ENCODE measurements around the gene ARHGAP9. TPM values are rescaled to one million over a fixed set of nuclear protein-coding genes. Genes with fewer than 3 reads are reported as not detected.

Gene ARHGAP9
- total RNA-seq, 1 donor = under 0.01 TPM

DNA sequence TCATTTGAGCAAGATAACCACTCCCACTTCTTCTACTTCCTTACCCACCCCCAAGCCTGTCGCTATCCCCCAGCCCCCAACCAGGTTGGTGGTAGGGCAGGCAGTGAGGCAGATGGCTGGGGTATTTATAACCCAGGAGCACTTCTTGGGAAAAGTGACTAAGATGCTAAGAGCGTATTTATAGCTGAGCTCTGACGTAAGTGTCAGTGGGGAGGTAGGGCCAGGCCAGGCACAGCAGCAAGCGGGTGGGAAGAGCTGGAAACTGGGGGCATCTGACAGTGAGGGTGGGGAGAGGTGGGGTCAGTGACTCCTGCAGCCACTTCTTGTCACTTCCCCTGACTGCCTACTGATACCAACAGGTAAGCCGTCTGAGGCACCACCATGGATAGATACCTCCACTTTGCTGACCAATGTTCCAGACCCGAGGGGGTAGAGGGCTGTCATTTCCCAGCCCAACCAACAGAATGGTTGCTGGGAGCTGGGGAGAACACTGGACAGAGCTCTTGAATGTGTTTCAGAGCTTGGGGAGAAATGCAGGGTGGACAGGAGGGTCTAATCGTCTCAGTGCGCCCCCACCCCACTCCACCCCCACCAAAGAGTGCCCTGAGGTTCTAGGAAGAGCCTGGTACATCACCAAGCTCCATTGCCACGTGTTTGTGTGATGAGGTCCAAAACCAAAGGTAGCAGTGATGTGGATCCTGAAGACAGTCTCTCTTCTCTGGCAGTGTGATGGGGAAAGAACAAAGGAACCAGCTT is 27.3 kb downstream of the ARHGAP9 start:
- peak; percentile 94 for DNase-seq (ENCODE audit: low read depth)
- no peak overlapping the region for H3K4me3 ChIP-seq (ENCODE audit: low read depth, low read length)
- TF ChIP-seq, protein P1, sequence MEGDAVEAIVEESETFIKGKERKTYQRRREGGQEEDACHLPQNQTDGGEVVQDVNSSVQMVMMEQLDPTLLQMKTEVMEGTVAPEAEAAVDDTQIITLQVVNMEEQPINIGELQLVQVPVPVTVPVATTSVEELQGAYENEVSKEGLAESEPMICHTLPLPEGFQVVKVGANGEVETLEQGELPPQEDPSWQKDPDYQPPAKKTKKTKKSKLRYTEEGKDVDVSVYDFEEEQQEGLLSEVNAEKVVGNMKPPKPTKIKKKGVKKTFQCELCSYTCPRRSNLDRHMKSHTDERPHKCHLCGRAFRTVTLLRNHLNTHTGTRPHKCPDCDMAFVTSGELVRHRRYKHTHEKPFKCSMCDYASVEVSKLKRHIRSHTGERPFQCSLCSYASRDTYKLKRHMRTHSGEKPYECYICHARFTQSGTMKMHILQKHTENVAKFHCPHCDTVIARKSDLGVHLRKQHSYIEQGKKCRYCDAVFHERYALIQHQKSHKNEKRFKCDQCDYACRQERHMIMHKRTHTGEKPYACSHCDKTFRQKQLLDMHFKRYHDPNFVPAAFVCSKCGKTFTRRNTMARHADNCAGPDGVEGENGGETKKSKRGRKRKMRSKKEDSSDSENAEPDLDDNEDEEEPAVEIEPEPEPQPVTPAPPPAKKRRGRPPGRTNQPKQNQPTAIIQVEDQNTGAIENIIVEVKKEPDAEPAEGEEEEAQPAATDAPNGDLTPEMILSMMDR (IDR thresholded peaks at IDR 0.05; ENCODE audit: insufficient read depth, low read depth, low read length) = no peak

DNA sequence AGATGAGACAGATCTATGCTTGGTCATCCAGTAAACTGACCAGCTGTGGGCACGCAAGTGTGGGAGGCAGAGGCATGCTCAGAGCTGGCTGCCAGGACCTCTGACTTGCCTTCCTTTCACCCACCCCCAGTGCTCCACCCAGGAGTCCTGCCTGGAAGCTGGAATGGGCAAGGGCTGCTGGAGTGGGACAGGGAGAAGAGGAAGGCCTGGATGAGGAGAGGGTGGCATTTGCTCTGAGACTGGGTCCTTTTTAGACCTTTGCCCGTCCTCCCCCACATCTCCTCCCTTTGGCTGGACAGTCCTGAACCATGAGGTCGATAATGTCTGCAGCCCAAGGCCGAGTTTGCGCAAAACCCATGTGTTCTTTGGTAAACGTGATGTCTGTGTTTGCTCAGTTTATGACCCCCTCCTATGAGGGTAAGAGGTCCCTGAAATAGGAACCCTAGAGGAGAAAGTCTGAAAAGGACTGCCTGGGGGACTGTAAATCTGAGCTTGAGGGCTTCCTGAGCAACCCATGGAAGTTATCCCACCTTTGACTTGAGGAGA is 28.4 kb downstream of the ARHGAP9 start:
- DNase-seq (ENCODE audit: low read depth) = peak; percentile 46
- TF ChIP-seq, protein P1 (IDR thresholded peaks at IDR 0.05; ENCODE audit: insufficient read depth, low read depth, low read length) = no peak
- H3K4me3 ChIP-seq (ENCODE audit: low read depth, low read length) = no peak overlapping the region

DNA sequence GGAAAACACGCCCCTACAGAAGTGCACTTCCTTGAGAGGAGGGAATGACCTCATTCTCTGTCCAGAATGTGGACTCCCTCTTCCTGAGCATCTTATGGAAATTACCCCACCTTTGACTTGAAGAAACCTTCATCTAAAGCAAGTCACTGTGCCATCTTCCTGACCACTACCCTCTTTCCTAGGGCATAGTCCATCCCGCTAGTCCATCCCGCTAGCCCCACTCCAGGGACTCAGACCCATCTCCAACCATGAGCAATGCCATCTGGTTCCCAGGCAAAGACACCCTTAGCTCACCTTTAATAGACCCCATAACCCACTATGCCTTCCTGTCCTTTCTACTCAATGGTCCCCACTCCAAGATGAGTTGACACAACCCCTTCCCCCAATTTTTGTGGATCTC is 29.6 kb downstream of the ARHGAP9 start:
- DNase-seq (ENCODE audit: low read depth) = no peak
- TF ChIP-seq, protein P1 (IDR thresholded peaks at IDR 0.05; ENCODE audit: insufficient read depth, low read depth, low read length) = no peak
- H3K4me3 ChIP-seq (ENCODE audit: low read depth, low read length) = no peak overlapping the region

DNA sequence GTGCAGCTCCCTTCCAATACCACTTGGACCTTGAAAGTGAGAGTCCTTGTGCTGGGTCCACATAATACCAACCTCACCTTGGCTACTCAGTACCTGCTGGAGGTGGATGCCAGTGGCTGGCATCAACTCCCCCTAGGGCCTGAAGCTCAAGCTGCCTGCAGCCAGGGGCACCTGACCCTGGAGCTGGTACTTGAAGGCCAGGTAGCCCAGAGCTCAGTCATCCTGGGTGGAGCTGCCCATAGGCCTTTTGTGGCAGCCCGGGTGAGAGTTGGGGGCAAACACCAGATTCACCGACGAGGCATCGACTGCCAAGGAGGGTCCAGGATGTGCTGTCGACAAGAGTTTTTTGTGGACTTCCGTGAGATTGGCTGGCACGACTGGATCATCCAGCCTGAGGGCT is 30.3 kb downstream of the ARHGAP9 start:
- no peak for DNase-seq (ENCODE audit: low read depth)
- TF ChIP-seq, protein P1 (IDR thresholded peaks at IDR 0.05; ENCODE audit: insufficient read depth, low read depth, low read length) = no peak
- no peak overlapping the region for H3K4me3 ChIP-seq (ENCODE audit: low read depth, low read length)

DNA sequence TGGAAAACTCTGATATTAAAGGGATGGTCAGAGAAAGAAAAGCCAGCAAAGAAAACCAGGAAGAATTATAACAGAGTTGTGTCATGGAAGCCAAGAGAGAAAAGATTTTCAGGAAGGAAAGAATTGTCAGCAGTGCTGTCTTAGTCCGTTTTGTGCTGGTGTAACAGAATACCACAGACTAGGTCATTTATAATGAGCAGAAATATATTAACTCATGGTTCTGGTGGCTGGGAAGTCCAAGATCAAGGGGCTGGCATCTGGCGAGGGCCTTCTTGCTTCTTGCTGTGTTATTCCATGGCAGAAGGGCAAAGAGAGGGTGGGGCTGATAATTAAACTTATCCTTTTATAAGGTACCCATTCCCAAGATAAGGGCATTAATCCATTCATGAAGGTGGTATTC is 31.0 kb downstream of the ARHGAP9 start:
- TF ChIP-seq, protein P1 (IDR thresholded peaks at IDR 0.05; ENCODE audit: insufficient read depth, low read depth, low read length) = no peak
- DNase-seq (ENCODE audit: low read depth) = no peak
- H3K4me3 ChIP-seq (ENCODE audit: low read depth, low read length) = no peak overlapping the region

DNA sequence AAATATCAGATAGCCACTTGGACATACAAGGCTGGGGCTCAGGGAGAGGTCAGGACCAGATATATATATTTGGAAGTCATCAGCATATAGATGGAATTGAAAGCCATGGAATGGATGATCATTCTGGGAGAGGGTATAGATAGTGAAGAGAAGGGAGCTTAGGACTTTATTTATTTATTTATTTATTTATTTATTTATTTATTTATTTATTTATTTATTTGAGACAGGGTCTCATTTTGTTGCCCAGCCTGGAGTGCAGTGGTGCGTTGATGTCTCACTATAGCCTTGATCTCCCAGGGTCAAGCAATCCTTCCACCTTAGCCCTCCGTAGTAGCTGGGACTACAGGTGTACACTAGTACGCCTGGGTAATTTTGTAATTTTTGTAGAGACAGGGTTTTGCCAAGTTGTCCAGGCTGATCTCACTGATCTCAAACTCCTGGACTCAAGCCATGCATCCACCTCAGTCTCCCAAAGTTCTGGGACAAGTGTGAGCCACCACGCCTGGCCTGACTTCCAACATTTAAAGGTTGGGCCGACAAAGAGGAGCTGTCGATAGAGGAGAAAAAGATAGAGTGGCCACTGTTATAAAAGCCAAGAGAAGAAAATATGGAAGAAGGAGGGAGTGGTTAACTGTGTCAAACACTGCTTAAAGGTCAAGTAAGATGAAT is 33.2 kb downstream of the ARHGAP9 start:
- H3K4me3 ChIP-seq (ENCODE audit: low read depth, low read length) = no peak overlapping the region
- no peak for DNase-seq (ENCODE audit: low read depth)
- TF ChIP-seq, protein P1 (IDR thresholded peaks at IDR 0.05; ENCODE audit: insufficient read depth, low read depth, low read length) = no peak
